ENCODE results near the gene ROR1.
"Not testable (repeated sequence)": the region's sequence is repeated elsewhere in the genome, so short reads cannot be mapped to it uniquely, and the experiment has no call there.

The ROR1 gene

DNA sequence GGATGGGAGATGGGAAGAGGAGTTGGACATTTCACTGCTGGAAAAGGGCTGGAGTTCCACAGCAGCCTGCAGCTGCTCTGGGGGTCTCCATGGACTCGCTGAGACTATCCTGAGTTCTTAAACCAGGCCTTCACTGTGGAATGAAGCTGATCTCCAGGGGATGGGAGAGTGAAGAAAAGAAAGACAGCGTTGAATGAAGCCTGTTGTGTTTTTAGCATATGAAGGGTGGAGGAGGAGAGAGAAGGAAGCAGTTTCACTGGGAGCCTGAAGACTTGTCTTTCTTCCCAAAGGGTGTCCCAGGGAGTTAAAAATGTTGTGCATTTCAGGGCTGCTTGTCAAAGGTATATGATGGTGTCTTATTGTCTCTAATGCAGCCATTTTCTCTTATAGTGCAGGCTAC lies 9.2 kb downstream of the ROR1 start:
- no peak overlapping the region for H3K4me3 Mint-ChIP-seq
- TF ChIP-seq, protein P1, sequence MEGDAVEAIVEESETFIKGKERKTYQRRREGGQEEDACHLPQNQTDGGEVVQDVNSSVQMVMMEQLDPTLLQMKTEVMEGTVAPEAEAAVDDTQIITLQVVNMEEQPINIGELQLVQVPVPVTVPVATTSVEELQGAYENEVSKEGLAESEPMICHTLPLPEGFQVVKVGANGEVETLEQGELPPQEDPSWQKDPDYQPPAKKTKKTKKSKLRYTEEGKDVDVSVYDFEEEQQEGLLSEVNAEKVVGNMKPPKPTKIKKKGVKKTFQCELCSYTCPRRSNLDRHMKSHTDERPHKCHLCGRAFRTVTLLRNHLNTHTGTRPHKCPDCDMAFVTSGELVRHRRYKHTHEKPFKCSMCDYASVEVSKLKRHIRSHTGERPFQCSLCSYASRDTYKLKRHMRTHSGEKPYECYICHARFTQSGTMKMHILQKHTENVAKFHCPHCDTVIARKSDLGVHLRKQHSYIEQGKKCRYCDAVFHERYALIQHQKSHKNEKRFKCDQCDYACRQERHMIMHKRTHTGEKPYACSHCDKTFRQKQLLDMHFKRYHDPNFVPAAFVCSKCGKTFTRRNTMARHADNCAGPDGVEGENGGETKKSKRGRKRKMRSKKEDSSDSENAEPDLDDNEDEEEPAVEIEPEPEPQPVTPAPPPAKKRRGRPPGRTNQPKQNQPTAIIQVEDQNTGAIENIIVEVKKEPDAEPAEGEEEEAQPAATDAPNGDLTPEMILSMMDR (IDR thresholded peaks at IDR 0.05; ENCODE audit: unreplicated experiment in 3 of 3) = no peak
- H3K27ac Mint-ChIP-seq = no peak overlapping the region
- no peaks in the 10 kb centered on the region for H3K9me3 Mint-ChIP-seq
- peaks cover 7% of the 10 kb centered on the region for H3K36me3 Mint-ChIP-seq (ENCODE audit: low read depth)
- no peaks in the 10 kb centered on the region for H3K27me3 Mint-ChIP-seq (ENCODE audit: low read depth)
- peaks cover 53% of the 10 kb centered on the region for H3K4me1 Mint-ChIP-seq

DNA sequence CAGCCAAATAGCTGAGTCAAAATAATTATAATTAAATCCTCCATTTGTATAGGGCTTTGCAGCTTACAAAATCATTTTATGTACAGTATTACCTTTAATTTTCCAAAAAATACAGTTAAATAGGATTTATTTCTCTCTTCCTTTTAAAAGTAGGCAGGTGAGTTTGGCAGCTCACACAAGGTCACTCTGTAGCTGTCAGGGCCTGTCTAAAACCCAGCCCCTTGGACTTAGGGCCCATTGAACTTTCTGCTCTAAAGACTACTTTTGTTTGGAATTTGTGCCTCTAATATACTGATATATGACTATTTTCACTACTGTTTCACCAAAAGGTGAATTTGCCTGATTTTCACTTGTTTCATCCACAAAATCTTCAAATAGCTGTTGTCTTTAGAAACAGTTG lies 10.3 kb downstream of the ROR1 start:
- Mint-ChIP-seq H3K27ac (peak overlapping the region in 1 of 3 experiments; percentile 48), H3K27me3 (ENCODE audit: low read depth) (no peaks in the 10 kb centered on the region), H3K9me3 (no peaks in the 10 kb centered on the region), H3K4me3 (no peak overlapping the region), H3K36me3 (ENCODE audit: low read depth) (peaks cover 7% of the 10 kb centered on the region), H3K4me1 (peaks cover 44% of the 10 kb centered on the region)
- TF ChIP-seq, protein P1 (IDR thresholded peaks at IDR 0.05; ENCODE audit: unreplicated experiment in 3 of 3) = no peak

DNA sequence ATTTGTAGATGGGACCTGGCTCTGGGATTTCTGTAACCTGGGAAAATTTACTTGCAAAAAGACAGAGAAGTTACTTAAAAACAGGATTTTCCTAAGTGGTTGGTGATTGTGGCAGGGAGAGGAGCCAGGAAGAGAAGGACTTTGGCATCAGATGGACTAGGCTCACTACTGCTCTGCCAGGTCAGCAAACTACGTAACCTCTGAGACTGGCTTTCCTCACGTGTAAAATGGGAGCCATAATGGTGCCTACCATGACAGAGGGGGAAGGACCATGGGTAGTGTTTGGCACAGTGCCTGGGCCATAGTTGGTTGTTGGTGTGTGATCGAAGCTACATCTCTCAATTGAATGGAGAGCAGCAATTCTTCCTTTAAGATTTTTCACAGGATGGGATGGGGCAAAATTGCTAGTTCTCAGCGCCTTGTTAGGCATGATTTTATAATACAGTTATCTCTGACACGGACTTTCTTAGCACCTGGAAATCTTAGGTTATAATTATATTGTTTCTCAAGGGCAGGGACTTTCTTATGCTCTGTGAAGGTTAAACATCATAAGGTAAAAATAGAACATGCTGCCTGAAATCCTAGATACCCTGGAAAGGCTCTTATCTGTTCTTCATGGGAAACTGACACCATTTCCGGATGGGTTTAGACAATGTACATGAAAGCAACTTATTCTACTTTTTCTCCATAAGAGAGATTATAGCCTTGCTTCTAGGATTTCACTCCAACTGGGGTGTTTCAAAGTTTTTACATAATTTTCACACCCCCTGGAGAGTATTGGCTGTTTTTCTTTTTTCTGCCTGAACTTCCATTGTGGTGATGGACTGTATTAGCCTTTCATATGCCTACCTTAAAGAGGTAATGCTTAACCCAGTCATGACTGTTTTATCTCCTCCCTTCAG lies 10.9 kb downstream of the ROR1 start:
- TF ChIP-seq, protein P1 (IDR thresholded peaks at IDR 0.05; ENCODE audit: unreplicated experiment in 3 of 3) = no peak
- Mint-ChIP-seq H3K4me1 (peaks cover 37% of the 10 kb centered on the region), H3K27ac (peak overlapping the region in 1 of 3 experiments; percentile 48), H3K27me3 (ENCODE audit: low read depth) (no peaks in the 10 kb centered on the region), H3K9me3 (no peaks in the 10 kb centered on the region), H3K4me3 (no peak overlapping the region), H3K36me3 (ENCODE audit: low read depth) (peaks cover 14% of the 10 kb centered on the region)

DNA sequence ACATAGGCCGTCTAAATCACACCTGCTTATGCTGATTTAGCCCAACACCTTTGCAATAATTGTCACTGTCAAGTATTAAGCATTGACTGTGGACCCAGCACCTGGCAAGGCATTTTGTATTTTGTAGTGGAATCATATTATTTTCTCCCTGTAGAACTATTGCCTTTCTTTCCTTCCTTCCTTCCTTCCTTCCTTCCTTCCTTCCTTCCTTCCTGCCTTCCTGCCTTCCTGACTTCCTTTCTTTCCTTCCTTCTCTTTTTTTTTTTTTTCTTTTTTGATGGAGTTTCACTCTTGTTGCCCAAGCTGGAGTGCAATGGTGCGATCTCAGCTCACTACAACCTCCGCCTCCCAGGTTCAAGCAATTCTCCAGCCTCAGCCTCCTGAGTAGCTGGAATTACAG lies 13.5 kb downstream of the ROR1 start:
- Mint-ChIP-seq H3K36me3 (ENCODE audit: low read depth) (peaks cover 24% of the 10 kb centered on the region), H3K4me1 (peaks cover 29% of the 10 kb centered on the region)
- not testable (repeated sequence) for H3K27me3 Mint-ChIP-seq (ENCODE audit: low read depth); H3K4me3 Mint-ChIP-seq; H3K27ac Mint-ChIP-seq; H3K9me3 Mint-ChIP-seq

DNA sequence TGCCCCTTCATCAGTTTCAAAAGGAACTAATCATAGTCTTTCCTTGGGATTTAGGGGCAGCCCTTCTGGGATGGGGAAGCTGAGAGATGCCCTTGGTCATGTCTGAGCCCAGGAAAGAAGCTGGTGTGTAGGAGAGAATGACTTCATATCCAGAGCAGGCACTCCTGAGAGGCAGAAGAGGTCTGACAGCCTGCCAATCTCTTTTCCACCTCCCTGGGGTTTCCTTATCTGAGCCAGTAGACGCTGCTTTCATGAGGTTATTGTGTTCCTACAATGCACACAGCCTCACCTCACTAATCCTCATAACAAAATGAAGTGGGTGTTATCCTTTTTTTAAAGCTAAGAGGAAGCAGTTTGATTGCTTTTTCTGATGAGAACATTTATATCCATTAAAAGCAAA lies 14.1 kb downstream of the ROR1 start:
- Mint-ChIP-seq H3K27me3 (ENCODE audit: low read depth) (no peaks in the 10 kb centered on the region), H3K4me1 (peaks cover 35% of the 10 kb centered on the region), H3K27ac (no peak overlapping the region), H3K9me3 (no peaks in the 10 kb centered on the region), H3K4me3 (no peak overlapping the region), H3K36me3 (ENCODE audit: low read depth) (peaks cover 22% of the 10 kb centered on the region)
- TF ChIP-seq, protein P1 (IDR thresholded peaks at IDR 0.05; ENCODE audit: unreplicated experiment in 3 of 3) = no peak

DNA sequence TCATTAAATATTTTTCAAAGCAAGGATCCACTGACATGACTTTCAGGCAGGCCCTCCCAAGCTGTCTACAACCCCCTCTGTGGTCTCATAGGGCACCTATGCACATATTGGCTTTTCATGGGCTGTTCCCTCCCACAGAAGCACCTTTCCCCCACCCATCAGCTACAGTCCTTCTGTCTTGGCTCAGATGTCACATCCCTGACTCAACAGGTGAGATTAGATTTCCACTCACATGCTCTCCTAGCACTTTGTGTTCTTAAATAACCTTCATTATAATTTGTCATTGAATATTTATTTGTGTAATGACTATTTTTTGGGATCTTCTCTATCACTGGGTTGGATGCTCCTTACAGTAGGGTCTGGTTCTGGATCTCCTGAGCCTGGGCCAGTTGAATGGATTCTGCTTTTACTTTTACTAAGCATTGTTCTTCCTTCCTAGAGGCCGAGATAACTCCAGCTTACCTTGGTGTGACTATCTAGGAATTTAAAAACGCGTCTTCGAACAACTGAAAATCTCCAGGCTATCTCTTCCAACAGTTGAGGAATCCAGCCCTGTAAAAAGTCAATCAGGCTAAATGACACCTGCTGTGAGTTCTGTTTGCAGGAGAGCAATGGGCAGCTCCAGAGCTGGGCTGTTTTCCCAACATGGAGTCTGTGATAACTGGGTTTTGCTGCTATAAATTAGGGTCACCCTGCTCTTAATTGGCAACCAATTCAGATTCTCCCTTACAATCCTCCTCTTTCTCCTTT lies 16.2 kb downstream of the ROR1 start:
- Mint-ChIP-seq H3K4me3 (no peak overlapping the region), H3K27ac (no peak overlapping the region), H3K9me3 (no peaks in the 10 kb centered on the region), H3K36me3 (ENCODE audit: low read depth) (peaks cover 21% of the 10 kb centered on the region), H3K27me3 (ENCODE audit: low read depth) (no peaks in the 10 kb centered on the region), H3K4me1 (peaks cover 32% of the 10 kb centered on the region)
- TF ChIP-seq, protein P1 (IDR thresholded peaks at IDR 0.05; ENCODE audit: unreplicated experiment in 3 of 3) = no peak
